ENCODE data around the gene SLC6A6.

The SLC6A6 gene

DNA sequence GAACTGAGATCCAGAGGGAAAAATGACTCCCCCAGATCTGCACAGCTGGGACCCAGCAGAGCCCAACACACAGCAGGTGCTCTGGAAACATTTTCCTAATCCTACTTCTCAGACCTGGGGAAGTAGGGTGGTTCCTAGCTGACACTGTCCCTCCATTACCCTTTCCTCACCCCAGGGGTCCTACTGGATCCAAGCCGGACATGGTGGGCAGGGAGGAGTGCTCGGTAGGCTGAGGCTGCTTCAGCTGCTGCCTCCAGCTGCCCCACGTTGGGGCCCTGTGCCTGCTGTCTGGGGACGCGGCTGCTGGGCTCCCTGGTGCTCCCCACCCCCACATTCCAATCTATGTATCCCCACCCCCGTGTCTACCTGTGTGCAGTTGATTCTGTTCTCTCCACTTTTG is 29.8 kb upstream of the SLC6A6 start:
- no peak for DNase-seq

DNA sequence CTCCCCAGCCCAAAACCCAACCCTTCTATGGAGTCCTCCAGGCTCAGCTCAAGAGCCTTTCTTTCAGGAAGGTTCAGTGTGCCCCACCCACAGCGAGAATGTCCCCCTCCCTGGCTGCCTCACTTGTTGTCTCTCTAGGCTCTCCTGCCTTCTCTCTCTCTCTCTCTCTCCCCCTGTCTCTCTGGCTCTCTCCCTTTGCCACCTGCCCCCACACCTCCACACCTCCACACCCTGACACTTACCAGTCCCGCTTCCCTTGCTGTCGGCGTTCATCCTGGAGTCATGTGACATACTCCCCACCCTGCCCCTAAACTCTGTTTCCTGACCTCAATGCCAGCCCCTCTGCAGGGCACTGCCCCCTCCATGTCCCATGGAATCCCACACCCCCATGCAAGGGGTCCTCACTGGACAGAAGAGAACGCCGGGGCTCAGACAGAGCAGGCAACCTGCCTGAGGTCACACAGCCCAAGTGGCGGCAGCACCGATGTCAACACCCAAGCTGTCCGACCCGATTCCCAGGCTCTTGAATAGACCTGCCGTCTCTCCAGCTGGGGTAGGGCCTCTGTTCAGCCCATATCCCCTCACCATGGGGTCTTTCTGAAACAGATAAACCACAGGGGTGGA is 28.5 kb upstream of the SLC6A6 start:
- DNase-seq = no peak

DNA sequence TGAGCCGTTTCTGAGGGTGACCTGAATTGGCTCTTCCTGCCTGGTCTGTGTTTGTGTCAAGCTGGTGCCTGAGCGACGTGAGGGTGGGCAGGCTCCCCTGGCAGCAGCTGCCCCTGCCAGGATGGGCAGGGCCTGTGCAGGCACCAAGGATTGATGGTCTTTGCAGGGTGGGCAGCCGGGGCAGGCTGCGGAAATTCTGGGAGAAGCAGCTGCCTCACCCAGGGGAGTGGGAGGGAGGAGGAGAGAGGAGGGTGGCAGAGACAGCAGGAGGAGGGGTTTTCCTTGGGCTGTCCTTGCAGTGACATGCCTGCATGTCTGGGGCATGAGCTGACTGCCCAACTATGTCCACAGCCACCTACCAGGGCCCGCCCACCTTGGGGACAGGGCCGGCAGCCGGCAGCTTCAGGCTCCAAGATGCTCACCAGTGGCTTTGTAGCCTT is 27.9 kb upstream of the SLC6A6 start:
- no peak for DNase-seq

DNA sequence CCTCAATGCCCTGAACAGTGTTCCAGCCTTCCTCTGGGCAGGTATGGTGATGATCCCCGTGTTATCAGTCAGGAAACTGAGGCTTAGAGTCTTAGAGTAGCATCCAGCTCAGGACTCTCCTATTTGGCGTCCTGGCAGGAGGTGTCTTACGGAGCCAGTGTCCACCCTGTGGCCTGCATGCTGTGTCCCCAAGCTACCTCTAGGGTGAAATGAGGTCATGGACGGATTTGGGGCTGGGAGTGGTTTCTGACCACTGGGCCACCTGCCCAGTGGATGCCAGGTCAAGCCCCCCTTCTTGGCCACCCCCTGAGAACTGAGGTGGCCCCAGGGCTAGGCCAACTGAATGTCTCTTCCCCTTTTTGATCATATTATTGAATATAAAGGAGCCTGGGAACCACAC is 27.2 kb upstream of the SLC6A6 start:
- DNase-seq = no peak

DNA sequence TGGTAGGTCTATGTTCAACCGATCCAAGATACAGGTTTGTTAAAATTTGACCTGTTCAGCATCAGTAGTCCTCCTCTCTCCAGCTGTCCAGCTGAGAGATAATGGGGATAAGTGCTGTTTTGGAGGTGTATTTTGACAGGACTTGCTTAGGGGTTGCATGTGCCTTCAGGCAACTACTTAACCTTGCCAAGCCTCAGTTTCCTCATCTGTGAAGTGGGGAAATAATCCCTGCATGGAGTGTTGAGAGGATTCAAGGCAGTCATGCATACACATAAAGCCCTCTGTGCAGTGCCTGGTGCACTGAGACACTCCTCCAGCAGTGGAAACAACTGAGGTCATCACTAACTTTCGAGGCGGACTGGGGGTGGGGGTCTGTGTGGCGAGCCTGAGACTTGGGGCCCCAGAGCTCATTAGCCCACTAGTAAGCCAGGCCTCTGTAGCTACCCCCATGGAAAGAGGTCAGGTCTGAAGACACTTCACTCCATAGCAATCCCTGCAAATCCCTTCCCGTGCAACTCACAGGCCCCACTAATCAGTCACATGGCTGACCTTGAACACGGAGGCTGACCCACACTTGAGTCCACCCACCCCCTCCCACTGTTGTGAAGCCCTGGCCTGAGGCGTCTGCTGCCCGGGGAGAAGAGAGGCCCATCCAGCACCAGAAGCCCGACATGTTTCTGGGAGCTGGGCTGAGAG is 25.9 kb upstream of the SLC6A6 start:
- no peak for DNase-seq

DNA sequence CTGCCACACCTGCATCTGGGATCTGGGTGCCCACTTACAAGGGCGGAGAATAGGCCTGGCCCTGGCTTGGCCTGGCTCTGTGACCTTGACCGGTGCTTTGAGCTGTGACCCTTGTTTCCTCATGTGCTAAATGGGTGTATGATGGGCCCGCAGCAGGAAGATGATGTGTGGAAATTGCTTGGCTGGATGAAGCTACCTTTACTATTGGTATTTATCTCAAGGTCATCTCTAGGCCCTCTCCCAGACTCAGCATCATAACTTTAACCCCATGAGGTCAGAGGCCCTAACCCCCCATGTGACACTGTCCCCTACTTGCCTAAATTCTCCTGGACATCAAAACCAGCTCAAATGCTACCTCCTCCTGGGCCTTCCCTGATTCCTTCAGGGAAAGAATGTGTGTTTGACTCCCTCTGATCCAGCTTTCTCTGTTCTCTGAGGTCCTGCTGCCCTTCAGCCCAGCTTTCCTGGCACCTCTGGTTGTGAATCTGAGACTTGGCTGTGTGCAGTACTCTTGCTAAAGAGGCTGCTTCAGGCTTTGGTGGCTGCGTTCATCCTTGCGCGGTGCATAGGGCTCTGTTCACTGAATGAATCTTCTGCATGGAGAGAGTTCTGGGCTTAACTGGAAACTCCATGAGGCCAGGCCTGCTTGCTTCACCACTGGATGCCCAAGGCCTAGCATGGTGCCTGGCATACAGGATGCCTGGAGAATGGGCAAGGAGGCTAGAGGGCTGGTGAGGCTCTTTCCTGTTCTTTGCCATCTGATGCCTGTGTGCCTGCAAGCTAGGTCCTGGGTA is 25.2 kb upstream of the SLC6A6 start:
- DNase-seq = no peak

DNA sequence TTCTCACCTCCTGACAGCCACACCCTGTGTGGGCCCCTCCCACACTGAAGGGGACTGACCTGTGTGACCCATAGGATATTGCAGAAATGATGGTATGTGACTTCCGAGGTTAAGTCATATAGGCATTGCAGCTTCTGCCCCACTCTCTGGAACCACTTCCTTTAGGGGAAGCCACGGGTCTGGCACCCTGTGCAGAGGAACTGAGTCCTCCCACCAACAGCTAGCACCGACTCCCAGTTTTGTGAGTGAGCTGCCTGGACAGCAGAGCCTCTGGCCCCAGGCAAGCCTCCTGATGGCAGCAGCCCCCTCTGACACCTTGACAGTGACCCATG is 24.6 kb upstream of the SLC6A6 start:
- DNase-seq = peak; percentile 30

DNA sequence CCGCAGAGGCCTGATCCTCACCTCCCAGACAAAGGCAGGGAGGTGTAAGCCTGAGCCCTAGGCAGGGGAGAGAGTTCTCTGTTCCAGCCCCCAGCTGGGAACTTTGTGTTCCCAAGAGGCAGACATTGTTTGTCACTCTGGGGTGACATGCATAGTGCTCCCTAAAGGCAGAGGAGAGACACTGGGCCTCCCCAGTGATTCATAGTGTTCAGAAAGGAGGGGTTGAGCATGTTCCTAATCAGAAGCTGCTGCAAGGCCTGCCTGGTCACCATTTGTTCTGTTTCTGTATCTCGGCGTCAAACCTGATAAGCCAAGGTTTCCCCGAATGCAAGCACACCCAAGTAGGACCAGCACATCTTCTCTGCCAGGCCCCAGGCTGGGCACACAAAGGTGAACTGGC is 24.0 kb upstream of the SLC6A6 start:
- DNase-seq = no peak

DNA sequence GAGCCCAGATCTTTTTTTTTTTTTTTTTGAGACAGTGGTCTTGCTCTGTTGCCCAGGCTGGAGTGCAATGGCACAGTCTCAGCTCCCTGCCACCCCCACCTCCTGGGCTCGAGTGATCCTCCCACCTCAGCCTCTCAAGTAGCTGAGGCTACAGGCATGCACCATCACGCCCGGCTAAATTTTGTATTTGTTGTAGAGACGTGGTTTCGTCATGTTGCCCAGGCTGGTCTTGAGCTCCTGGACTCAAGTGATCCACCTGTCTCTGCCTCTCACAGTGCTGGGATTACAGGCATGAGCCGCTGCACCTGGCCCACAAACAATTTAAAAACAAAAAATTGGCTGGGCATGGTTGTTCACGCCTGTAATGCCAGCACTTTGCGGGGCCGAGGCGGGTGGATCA is 22.6 kb upstream of the SLC6A6 start:
- DNase-seq = no peak

DNA sequence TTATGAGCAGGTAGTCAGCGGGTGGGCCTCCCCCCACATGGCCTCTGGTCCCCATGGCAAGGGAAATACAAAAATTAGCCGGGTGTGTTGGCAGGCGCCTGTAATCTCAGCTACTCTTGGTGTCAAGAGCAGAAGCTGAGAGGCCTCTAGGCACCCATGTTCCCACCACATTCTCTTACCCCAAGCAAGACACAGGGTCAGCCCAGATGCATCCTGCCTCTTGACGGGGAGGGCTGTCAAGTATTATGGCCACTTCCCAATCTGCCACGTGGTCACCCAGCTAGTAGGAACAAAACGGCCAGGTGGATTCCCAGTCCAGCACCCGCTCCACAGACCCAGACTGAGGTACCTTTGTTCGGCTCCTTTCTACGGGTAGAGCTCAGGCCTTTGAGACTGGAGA is 16.2 kb upstream of the SLC6A6 start:
- DNase-seq = no peak

DNA sequence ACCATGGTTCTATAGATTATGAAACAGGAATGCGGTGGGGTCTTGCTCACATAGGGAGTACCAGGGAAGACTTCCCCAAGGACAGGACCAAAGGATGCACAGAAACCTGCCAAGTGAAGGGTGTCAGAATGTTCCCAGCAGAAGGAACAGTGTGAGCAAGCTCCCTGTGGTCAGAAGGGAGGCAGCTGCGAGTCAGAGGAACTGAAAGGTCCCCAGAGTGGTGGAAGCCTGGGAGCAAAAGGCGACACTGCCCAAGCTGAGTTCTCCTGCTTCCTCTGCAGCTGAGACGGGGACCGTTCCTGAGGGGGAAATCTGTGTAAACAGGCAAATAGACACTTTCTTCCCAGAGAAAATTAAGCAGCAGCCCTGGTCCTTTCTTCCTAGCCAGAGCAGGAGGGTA is 14.2 kb upstream of the SLC6A6 start:
- DNase-seq = no peak

DNA sequence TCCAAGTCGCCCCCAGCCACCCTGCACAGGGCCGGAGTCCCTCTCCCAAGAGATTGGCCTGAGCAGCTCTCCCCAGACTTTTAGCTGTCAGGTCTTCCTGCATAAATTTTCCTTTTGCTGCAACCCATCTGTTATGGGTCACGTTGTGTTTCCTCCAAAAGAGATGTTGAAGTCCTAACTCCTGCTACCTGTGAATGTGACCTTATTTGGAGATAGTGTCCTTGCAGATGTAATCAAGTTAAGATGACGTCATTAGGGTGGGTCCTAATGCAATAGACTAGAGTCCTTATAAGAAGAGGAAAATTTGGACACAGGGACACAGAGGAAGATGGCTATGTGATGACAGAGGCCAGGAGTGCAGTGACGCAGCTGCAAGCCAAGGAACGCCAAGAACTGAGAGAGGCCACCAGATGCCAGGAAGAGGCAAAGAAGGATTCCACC is 13.2 kb upstream of the SLC6A6 start:
- DNase-seq = no peak

DNA sequence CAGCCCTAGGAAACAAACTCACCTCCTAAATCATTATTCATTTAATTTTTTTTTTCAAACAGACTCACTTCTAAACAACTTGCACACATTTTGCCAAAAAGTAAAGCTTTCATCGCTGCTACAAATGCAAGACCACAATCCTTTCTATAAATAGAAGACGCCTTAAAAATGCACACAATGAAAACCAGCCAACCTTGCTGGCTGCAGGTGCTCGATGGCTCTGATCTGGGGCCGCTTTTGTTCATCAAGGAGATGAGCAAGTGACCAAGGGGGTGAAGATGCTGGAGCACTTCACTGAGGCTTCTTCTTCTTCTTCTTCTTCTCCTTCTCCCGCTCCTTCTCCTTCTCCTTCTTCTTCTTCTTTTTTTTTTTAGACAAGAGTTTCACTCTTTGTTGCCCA is 12.7 kb upstream of the SLC6A6 start:
- no peak for DNase-seq

DNA sequence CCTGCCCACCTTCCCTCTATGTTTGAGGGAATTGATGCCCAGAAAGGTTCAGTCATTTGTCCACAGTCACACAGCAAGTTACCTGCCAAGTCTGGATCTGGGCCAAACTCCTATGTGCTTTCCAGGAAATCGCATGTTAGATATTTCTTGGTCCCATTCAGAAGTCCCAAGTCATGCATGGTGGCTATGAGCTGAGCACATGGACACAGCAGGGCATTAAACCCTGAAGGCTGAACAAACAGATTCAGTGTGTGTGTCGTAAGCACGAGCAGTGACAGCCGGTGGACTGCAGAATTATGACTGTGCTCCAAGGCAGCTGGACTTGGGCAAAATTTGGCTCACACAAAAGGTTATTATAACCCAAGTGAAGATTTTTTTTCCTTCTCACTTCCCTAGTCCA is 11.4 kb upstream of the SLC6A6 start:
- no peak for DNase-seq

DNA sequence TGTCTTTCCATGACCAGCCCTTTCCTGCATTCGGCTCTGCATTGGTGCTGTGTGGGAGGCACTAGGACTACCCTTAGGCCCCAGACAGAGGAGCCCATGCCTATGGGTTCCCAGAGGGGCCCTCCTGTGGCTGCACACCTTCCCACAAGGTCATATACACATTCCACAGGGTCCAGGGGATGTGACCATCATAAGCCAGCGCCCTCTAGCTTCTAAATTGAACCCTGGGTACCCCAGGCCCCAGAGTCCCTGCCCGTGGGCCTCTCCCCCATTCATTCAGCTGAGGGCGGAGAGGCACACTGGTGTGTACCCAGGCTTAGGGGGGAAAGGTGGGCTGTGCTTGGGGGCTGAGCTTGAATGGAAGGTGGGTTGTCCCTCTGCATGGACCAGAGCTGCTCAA is 10.2 kb upstream of the SLC6A6 start:
- DNase-seq = no peak

DNA sequence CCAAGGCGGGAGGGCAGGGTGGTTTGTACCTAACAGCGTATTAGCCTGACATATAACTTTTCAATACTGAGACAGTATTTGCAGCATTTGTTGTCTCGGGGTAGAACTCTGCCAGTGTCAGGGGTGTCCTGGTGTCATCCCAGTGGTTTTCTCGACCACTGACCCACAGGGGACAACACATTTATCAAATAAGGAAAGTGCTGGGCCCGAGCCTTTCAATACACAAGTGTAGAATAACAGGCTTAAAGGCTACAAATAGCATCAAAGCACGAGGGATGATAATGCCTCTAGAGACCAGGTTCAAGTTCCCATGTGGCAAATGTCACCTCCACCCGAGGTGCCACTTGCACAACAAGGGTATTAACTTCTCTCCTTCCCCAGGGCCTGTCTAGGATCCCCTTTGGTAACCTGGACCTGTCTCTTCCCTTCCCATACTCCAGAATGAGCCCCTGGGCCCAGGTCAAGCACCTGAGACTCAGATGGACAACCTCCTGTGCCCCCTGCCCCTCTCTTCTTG is 9.5 kb upstream of the SLC6A6 start:
- no peak for DNase-seq

DNA sequence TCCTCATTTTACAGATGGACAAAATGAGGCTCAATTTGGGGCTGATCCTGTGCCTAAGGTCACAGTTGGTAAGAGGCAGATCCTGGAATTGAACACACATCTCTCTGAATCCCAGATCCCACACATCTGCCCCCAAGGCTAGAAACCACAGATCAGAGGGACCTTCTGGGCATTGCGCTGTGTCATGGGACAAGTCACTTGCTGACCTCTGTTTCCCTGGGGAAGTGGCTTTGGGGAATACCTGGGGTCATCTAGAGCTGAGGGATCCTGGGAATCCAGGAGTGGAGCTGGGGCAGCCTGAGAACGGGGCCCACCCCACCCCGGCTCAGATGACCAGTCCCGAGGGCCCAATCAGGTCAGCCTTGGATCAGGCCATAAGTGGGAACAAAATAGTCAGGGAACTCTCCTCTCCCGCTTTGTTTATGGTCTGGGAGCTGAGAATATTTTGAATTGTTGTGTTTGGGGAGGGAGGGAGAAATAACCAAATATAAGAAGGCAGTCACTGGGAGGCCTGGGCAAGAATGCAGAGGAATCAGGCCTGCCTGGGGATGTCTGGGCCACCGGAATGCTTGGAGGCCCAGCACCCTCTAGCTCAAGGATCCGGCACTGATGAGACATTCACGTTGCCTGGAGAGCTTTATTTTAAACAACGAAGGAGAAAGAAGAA is 8.8 kb upstream of the SLC6A6 start:
- DNase-seq = no peak

DNA sequence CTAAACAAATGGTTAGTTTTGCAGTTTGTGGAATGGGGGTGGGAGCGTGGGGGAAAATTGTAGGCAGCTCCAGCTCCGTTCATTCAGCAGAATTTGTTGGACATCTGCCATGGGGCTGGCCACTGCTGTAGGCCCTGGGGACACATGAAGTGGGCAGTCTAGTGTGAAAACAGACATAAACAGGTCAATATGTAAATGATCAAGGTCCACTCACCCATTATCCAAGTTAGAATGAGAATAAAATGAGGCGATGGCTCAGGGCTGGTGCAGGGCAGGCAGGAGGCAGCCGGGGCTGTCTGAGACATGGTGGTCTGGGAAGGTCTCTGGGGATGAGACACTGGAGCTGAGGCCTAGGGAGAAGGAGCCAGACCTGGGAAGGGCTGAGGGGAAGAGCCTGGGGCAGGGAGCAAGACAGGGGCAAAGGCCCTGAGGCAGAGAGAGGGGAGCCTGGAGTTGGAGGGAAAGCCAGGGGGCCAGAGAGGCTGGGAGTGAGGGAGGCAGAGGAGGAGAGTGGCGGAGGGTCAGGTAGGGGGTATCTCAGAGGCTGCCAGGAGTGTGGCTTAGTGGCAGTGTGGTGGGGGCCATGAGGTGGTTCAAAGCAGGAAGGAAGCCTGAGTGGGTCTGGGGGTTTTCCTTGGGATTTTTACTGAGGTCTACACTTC is 6.2 kb upstream of the SLC6A6 start:
- no peak for DNase-seq

DNA sequence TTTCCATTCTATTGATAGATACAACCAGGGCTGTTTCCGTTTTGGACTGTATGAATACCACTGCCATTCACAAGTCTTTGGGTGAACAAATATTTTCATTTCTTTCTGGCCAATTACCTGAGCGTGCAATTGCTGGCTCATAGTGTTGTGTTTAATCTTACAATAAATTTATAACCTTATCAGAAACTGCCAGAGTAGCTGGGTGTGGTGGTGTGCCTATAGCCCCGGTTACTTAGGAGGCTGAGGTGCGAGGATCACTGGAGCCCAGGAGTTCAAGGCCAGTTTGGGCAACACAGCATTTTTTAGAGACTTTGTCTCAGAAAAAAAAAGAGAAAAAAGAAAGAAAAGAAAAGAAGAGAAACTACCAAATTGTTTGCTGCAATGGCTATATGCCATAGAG is 5.4 kb upstream of the SLC6A6 start:
- DNase-seq = no peak

DNA sequence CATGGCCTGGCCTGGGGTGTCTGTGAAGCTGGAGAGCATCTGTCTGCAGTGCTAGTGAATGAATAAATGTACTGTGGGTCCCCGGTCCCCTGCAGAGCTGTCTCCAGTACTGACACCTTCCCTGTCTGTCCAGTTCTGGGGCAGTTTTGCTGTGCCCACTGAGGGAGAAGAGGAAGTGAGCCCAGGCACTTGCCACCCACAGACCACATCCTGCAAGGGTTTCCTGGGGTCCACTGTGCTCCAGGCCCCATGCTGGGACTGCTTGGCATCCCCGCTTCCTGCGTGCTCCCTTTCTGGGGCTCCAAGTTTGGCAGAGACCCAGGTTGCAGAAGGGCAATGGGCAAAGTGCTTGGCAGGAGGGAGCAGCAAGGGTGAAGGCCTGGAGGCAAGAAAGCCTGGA is 4.9 kb upstream of the SLC6A6 start:
- no peak for DNase-seq

DNA sequence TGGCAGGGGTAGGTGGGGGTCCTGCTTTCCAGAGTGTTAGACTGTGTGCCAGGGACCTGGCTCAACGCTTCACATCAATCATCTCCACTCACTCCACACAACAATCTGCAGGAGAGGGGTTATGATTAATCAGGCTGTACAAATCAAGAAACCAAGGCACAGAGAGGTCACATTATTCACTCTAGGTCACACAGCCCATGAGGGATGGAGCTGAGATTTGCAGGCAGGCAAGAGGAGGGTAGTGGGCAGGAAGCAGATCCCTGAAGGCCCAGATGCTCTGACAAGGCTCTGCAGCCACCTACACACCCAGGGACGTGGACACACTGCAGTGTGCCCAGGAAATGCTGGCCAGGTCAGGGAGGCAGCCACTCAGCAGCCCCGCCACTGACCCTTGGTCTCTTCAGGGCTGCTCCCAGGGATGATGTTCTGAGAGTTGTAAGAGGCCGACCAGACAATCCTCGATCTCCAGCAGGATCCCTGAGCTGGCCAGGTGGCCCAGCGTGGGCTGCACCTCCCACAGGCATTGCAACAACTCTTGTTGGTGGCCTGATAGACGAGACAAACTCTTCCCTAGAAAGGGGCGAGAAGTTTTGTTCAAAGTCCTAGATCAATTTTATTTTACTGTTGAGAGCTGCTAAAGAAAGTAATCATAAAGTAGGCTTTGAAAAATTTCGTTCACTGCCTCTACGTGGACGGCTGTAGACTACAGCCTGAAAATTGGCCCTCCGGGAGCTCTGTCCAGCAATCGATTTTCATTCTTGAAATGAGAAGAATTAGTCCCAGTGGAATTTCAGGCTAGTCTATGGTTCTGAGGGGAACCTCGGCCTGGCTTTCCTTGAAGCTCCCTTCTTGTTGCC is 4.2 kb upstream of the SLC6A6 start:
- no peak for DNase-seq

DNA sequence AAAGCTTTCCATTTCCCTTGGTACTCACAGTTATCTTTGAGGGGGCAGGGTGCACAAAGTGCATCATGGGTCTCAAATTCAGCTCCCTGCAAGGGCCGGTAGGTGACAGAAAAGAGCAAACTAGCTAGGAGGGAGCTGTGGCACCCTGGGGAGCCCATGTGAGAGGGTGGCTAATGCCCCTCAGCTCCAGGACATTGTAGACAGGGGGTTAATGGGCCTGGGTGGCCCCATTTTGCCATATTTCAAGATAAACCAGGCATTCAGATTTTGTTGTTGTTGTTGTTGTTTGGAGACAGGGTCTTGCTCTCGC is 3.7 kb upstream of the SLC6A6 start:
- no peak for DNase-seq

Measured in activated T-cell treated with anti-CD3 and anti-CD28 coated beads, Interleukin-2, amount 50 U/mL, for 1 hour (primary cell).